Measurements from ENCODE around the gene HECA. TPM values are rescaled to one million over a fixed set of nuclear protein-coding genes. Genes with fewer than 3 reads are reported as not detected.

The HECA gene
- total RNA-seq, 2 donors from 2014 or later, result 18.0 to 41.1 TPM

GRCh38 chr6:139164001-139164400, 29.1 kb downstream of the HECA start:
- intact Hi-C loops (cut with DNase I), result no loop called here
- H3K4me1 ChIP-seq, result peaks cover 5% of the 10 kb centered on the region

GRCh38 chr6:139165324-139165723, 30.4 kb downstream of the HECA start:
- no peaks in the 10 kb centered on the region for H3K9me3 ChIP-seq
- no peak overlapping the region for H3K9ac ChIP-seq (ENCODE audit: low read depth in 2 of 2, low read length in 2 of 2)
- no peak for TF ChIP-seq CTCF (IDR thresholded peaks at IDR 0.05)
- no peak overlapping the region for H3K4me3 ChIP-seq
- H3K27ac ChIP-seq, result no peak overlapping the region
- H3K4me1 ChIP-seq, result peaks cover 5% of the 10 kb centered on the region
- intact Hi-C loops (cut with DNase I), result no loop called here
- no peak for DNase-seq
- no peaks in the 10 kb centered on the region for H3K27me3 ChIP-seq
- no peaks in the 10 kb centered on the region for H3K36me3 ChIP-seq

More at GRCh38 chr6:139164001-139164400, 29.1 kb downstream of the HECA start:
- H3K9ac ChIP-seq (ENCODE audit: low read depth in 2 of 2, low read length in 2 of 2), result no peak overlapping the region
- TF ChIP-seq CTCF (IDR thresholded peaks at IDR 0.05), result no peak
- no peaks in the 10 kb centered on the region for H3K36me3 ChIP-seq
- H3K4me3 ChIP-seq, result no peak overlapping the region
- DNase-seq, result no peak
- no peaks in the 10 kb centered on the region for H3K9me3 ChIP-seq
- no peak overlapping the region for H3K27ac ChIP-seq
- H3K27me3 ChIP-seq, result no peaks in the 10 kb centered on the region

DNA sequence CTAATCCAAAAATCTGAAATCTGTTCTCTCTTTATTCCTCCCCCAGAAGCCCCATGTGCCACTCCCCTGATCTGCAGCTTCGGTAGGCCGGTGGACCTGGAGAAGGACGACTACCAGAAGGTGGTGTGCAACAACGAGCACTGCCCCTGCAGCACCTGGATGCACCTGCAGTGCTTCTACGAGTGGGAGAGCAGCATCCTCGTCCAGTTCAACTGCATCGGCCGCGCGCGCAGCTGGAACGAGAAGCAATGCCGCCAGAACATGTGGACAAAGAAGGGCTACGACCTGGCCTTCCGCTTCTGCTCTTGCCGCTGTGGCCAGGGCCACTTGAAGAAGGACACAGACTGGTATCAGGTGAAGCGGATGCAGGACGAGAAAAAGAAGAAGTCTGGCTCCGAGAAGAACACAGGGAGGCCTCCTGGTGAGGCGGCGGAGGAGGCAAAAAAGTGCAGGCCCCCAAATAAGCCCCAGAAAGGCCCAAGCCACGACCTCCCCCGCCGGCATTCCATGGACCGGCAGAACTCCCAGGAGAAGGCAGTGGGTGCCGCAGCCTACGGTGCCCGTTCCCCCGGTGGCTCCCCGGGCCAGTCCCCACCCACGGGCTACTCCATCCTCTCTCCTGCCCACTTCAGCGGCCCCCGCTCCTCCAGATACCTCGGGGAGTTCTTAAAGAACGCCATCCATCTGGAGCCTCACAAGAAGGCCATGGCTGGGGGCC, 31.5 kb downstream of the HECA start:
- TF ChIP-seq CTCF (IDR thresholded peaks at IDR 0.05), result no peak
- no peak for DNase-seq
- H3K36me3 ChIP-seq, result no peaks in the 10 kb centered on the region
- no peak overlapping the region for H3K9ac ChIP-seq (ENCODE audit: low read depth in 2 of 2, low read length in 2 of 2)
- no peaks in the 10 kb centered on the region for H3K9me3 ChIP-seq
- no peaks in the 10 kb centered on the region for H3K27me3 ChIP-seq
- no peak overlapping the region for H3K4me3 ChIP-seq
- intact Hi-C loops (cut with DNase I), result no loop called here
- H3K27ac ChIP-seq, result no peak overlapping the region
- peaks cover under 1% of the 10 kb centered on the region for H3K4me1 ChIP-seq

GRCh38 chr6:139166956-139167313, 32.1 kb downstream of the HECA start:
- H3K9me3 ChIP-seq, result no peaks in the 10 kb centered on the region
- no peaks in the 10 kb centered on the region for H3K4me1 ChIP-seq
- DNase-seq, result no peak
- intact Hi-C loops (cut with DNase I), result no loop called here
- no peak overlapping the region for H3K4me3 ChIP-seq
- TF ChIP-seq CTCF (IDR thresholded peaks at IDR 0.05), result no peak
- H3K27me3 ChIP-seq, result no peaks in the 10 kb centered on the region
- H3K9ac ChIP-seq (ENCODE audit: low read depth in 2 of 2, low read length in 2 of 2), result no peak overlapping the region
- H3K27ac ChIP-seq, result no peak overlapping the region
- H3K36me3 ChIP-seq, result no peaks in the 10 kb centered on the region

DNA sequence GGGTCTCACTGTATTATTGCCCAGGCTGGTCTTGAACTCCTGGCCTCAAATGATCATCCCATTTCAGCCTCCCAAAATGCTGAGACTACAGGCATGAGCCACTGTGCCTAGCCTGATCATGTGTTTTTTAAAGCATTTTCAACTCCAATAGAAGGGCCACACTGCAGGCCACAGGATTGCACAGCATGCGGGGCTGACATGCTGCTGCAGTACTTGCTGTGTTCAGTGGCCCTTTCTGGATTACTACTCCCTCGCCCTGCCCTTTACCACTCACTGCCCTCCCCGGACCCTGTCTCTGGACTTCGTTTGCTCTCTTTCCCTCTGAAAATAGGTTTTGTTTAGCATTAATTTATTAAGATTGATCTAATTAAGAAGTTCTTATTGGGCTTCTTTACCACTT, 37.3 kb downstream of the HECA start:
- H3K27ac ChIP-seq, result no peak overlapping the region
- no peak for TF ChIP-seq CTCF (IDR thresholded peaks at IDR 0.05)
- no peak overlapping the region for H3K4me3 ChIP-seq
- intact Hi-C loops (cut with DNase I), result no loop called here
- no peak for DNase-seq
- no peaks in the 10 kb centered on the region for H3K36me3 ChIP-seq
- no peaks in the 10 kb centered on the region for H3K9me3 ChIP-seq
- H3K4me1 ChIP-seq, result no peaks in the 10 kb centered on the region
- no peaks in the 10 kb centered on the region for H3K27me3 ChIP-seq
- no peak overlapping the region for H3K9ac ChIP-seq (ENCODE audit: low read depth in 2 of 2, low read length in 2 of 2)

Data from colonic mucosa (tissue), 4 donors.